GM12873 (cell line): ENCODE results near the gene GDF3.

ENCODE experiments used
- CTCF ChIP-seq: IDR thresholded peaks from 2 replicates; pipeline ENCODE4 v1.5.1; 2012; ENCODE audit warnings: low read depth, mild to moderate bottlenecking, moderate library complexity, low read length, control low read depth; ENCODE audit not compliant: insufficient read depth; ENCODE audit errors: missing control alignments

Gene GDF3

GRCh38 chr12:7681535-7681934 is 14.0 kb downstream of the GDF3 start:
- TF ChIP-seq CTCF = no peak

- no peak for TF ChIP-seq CTCF
These were observed 16.1 kb downstream of the GDF3 start for GRCh38 chr12:7679251-7680045.

- no peak for TF ChIP-seq CTCF
These were observed 16.8 kb downstream of the GDF3 start for GRCh38 chr12:7678744-7679143.

GRCh38 chr12:7677432-7677888 is 18.1 kb downstream of the GDF3 start:
- peak; percentile 53 for TF ChIP-seq CTCF

- TF ChIP-seq CTCF = no peak
These were observed 27.4 kb downstream of the GDF3 start for GRCh38 chr12:7668171-7668570.

GRCh38 chr12:7667125-7667524 is 28.4 kb downstream of the GDF3 start:
- TF ChIP-seq CTCF = peak; percentile 36

GRCh38 chr12:7666595-7666994 is 29.0 kb downstream of the GDF3 start:
- TF ChIP-seq CTCF = no peak

GRCh38 chr12:7661741-7662140 is 33.8 kb downstream of the GDF3 start:
- TF ChIP-seq CTCF = no peak
